Mononuclear cell (primary cell): ENCODE data around the gene RABL2B. TPM values are rescaled to one million over a fixed set of nuclear protein-coding genes. Genes with fewer than 3 reads are reported as not detected.

ENCODE experiments used
- H3K27me3 ChIP-seq: 2 replicates; pipeline ENCODE4 v1.6.0; 2011; ENCODE audit warnings: low read length, control low read depth; ENCODE audit not compliant: insufficient read depth
- H3K4me1 ChIP-seq: 2 replicates; pipeline ENCODE4 v1.5.1; 2011; ENCODE audit warnings: mild to moderate bottlenecking, low read length, control low read depth; ENCODE audit not compliant: insufficient read depth
- H3K4me3 ChIP-seq: 2 replicates; pipeline ENCODE4 v1.5.1; 2011; ENCODE audit warnings: mild to moderate bottlenecking, low read length, moderate library complexity
- H3K9me3 ChIP-seq: 2 replicates; pipeline ENCODE4 v1.5.1; 2011; ENCODE audit warnings: low read depth, mild to moderate bottlenecking, control low read depth, low read length
- total RNA-seq: library from RNA; depleted of rRNA; stranded (reverse); fragments of >200 nt; gene quantifications from one replicate; pipeline ENCODE4 v1.2.3, GENCODE V29; 2012

Gene RABL2B
- total RNA-seq, 1 donor, result 8.2 TPM

- Histone ChIP-seq H3K4me1 (no peaks in the 10 kb centered on the region), H3K9me3 (no peaks in the 10 kb centered on the region), H3K4me3 (no peak overlapping the region), H3K27me3 (no peaks in the 10 kb centered on the region)
Measured at GRCh38 chr22:50720301-50721256, 62.9 kb downstream of the RABL2B start.

- H3K4me1 ChIP-seq, result no peaks in the 10 kb centered on the region
- no peaks in the 10 kb centered on the region for H3K9me3 ChIP-seq
- H3K4me3 ChIP-seq, result no peak overlapping the region
- no peaks in the 10 kb centered on the region for H3K27me3 ChIP-seq
Measured at GRCh38 chr22:50719814-50720300, 63.6 kb downstream of the RABL2B start.

- Histone ChIP-seq H3K9me3 (no peaks in the 10 kb centered on the region), H3K27me3 (no peaks in the 10 kb centered on the region), H3K4me1 (no peaks in the 10 kb centered on the region), H3K4me3 (no peak overlapping the region)
Measured at GRCh38 chr22:50718352-50718709, 65.1 kb downstream of the RABL2B start.

GRCh38 chr22:50717709-50718351 lies 65.6 kb downstream of the RABL2B start:
- Histone ChIP-seq H3K4me1 (no peaks in the 10 kb centered on the region), H3K9me3 (no peaks in the 10 kb centered on the region), H3K27me3 (no peaks in the 10 kb centered on the region), H3K4me3 (no peak overlapping the region)

Other genes starting within 250 kb of the RABL2B start
- gene KLHDC7B, start 237.7 kb downstream of the RABL2B start, total RNA-seq, result 1.7 TPM
- gene SYCE3, start 220.7 kb downstream of the RABL2B start, total RNA-seq, result not detected
- 7.2 TPM for gene CPT1B, start 205.2 kb downstream of the RABL2B start, total RNA-seq
- 40.0 TPM for gene CHKB, start 200.8 kb downstream of the RABL2B start, total RNA-seq
- 0.10 TPM for gene MAPK8IP2, start 182.8 kb downstream of the RABL2B start, total RNA-seq
- gene ARSA, start 155.5 kb downstream of the RABL2B start, total RNA-seq, result 21.3 TPM
- gene SHANK3, start 110.8 kb downstream of the RABL2B start, total RNA-seq, result under 0.01 TPM
- not detected for gene ACR, start 45.4 kb downstream of the RABL2B start, total RNA-seq